Liver (tissue), 9 donors: ENCODE measurements around the gene ABTB2. TPM values are rescaled to one million over a fixed set of nuclear protein-coding genes. Genes with fewer than 3 reads are reported as not detected.

ENCODE experiments used
- DNase-seq: peaks from one replicate; pipeline ENCODE4 v3.0.0-alpha.2; 2017; ENCODE audit warnings: low spot score
- H3K27ac ChIP-seq, 2 donors: one replicate each; pipeline ENCODE4 v1.7.0; 2013; ENCODE audit warnings: inconsistent platforms in 2 of 2, low read length in 2 of 2, control low read depth in 1 of 2, low read depth in 1 of 2, mild to moderate bottlenecking in 1 of 2
- H3K27me3 ChIP-seq, 4 donors: one replicate each; pipeline versions ENCODE4 v1.6.1 to v1.7.0; 2013; ENCODE audit warnings: low read length in 3 of 4, inconsistent platforms in 1 of 4, mild to moderate bottlenecking in 1 of 4, moderate library complexity in 1 of 4; ENCODE audit not compliant: control insufficient read depth in 4 of 4, insufficient read depth in 4 of 4
- H3K36me3 ChIP-seq, 4 donors: one replicate each; pipeline versions ENCODE4 v1.6.1 to v1.7.0; 2013; ENCODE audit warnings: low read length in 3 of 4, mild to moderate bottlenecking in 3 of 4, low read depth in 1 of 4, moderate library complexity in 1 of 4; ENCODE audit not compliant: control insufficient read depth in 4 of 4, insufficient read depth in 3 of 4
- H3K4me1 ChIP-seq, 4 donors: one replicate each; pipeline versions ENCODE4 v1.6.1 to v1.7.0; 2013; ENCODE audit warnings: low read length in 3 of 4, mild to moderate bottlenecking in 3 of 4, moderate library complexity in 1 of 4; ENCODE audit not compliant: control insufficient read depth in 4 of 4, insufficient read depth in 4 of 4
- H3K4me3 ChIP-seq, 3 donors: one replicate each; pipeline versions ENCODE4 v1.6.1 to v1.7.0; 2013; ENCODE audit warnings: low read length in 3 of 3, control low read depth in 1 of 3, low read depth in 1 of 3, mild to moderate bottlenecking in 1 of 3
- H3K9ac ChIP-seq, 2 donors: one replicate each; pipeline ENCODE4 v1.7.0; 2013; ENCODE audit warnings: low read length in 2 of 2, mild to moderate bottlenecking in 2 of 2, moderate library complexity in 2 of 2, control low read depth in 1 of 2, low read depth in 1 of 2
- H3K9me3 ChIP-seq, 4 donors: one replicate each; pipeline versions ENCODE4 v1.6.1 to v1.7.0; 2013; ENCODE audit warnings: low read length in 3 of 4; ENCODE audit not compliant: control insufficient read depth in 4 of 4
- FOXA2 ChIP-seq: IDR thresholded peaks from 2 replicates; pipeline ENCODE4 v1.6.1; 2016; ENCODE audit warnings: antibody characterized with exemption
- GABPA ChIP-seq, 2 donors: IDR thresholded peaks in 1 of 2; conservative IDR thresholded peaks in 1 of 2; 2 replicates each; pipeline ENCODE4 v1.6.1; 2016; ENCODE audit warnings: antibody characterized with exemption in 2 of 2, mild to moderate bottlenecking in 1 of 2, moderate library complexity in 1 of 2
- HNF4A ChIP-seq, 2 donors: conservative IDR thresholded peaks; 2 replicates each; pipeline ENCODE4 v1.6.1; 2016; ENCODE audit warnings: antibody characterized with exemption in 2 of 2, mild to moderate bottlenecking in 2 of 2
- JUND ChIP-seq, 2 donors: IDR thresholded peaks; 2 replicates each; pipeline ENCODE4 v1.6.1; 2016; ENCODE audit warnings: antibody characterized with exemption in 2 of 2
- NR2F2 ChIP-seq: IDR thresholded peaks from 2 replicates; pipeline ENCODE4 v1.6.1; 2016; ENCODE audit warnings: antibody characterized with exemption
- RAD21 ChIP-seq, 2 donors: IDR thresholded peaks; 2 replicates each; pipeline ENCODE4 v1.6.1; 2016; ENCODE audit warnings: antibody characterized with exemption in 2 of 2, mild to moderate bottlenecking in 2 of 2
- RXRA ChIP-seq, 2 donors: IDR thresholded peaks; 2 replicates each; pipeline ENCODE4 v1.6.1; 2017 to 2018; ENCODE audit warnings: antibody characterized with exemption in 2 of 2, mild to moderate bottlenecking in 1 of 2
- WGBS: extraction: QIAGEN DNeasy Blood & Tissue Kit; methylation state at CpG from one replicate; pipeline ENCODE4 v1.1.7; 2013; 5-methylcytosine and 5-hydroxymethylcytosine counted together
- polyA plus RNA-seq, 2 donors: library from polyadenylated mRNA; stranded (reverse) in 1 of 2; unstranded in 1 of 2; fragments of 200-250 nt in 1 of 2; fragments of >200 nt in 1 of 2; fragmentation: Nextera tagmentation in 1 of 2; extraction: Ambion mirVana in 1 of 2; gene quantifications; one replicate each; pipeline versions ENCODE4 v1.2.1 to v1.2.3, GENCODE V29; 2013 to 2015
- total RNA-seq, 2 donors: library from RNA; depleted of rRNA; stranded (reverse); fragments of >200 nt; gene quantifications; one replicate each; pipeline ENCODE4 v1.2.3, GENCODE V29; 2014
- TF ChIP-seq, protein P1 (sequence below): IDR thresholded peaks from 2 replicates; pipeline ENCODE4 v1.6.1; 2016; ENCODE audit warnings: antibody characterized with exemption
- TF ChIP-seq, protein P2 (sequence below): IDR thresholded peaks from 2 replicates; pipeline ENCODE4 v1.6.1; 2016; ENCODE audit warnings: antibody characterized with exemption
- TF ChIP-seq, protein P3 (sequence below): fragments of 150-350 bp; IDR thresholded peaks from 2 replicates; pipeline ENCODE4 v1.5.1; 2017; ENCODE audit warnings: improper control_type of control experiment, low read depth, low read length; ENCODE audit not compliant: missing input control
- TF ChIP-seq, protein P4 (sequence below): IDR thresholded peaks from 2 replicates; pipeline ENCODE4 v1.6.1; 2016; ENCODE audit warnings: antibody characterized with exemption, mild to moderate bottlenecking
- TF ChIP-seq, protein P5 (sequence below): IDR thresholded peaks from 2 replicates; pipeline ENCODE4 v1.6.1; 2016; ENCODE audit warnings: antibody characterized with exemption
- donor health status: healthy.
- donor health status: healthy.
- donor health status: healthy.
- donor health status: healthy.
- donor health status: healthy.

Gene ABTB2
- total and polyA plus RNA-seq, 4 donors = 2.4 to 8.9 (median 6.1) TPM

DNA sequence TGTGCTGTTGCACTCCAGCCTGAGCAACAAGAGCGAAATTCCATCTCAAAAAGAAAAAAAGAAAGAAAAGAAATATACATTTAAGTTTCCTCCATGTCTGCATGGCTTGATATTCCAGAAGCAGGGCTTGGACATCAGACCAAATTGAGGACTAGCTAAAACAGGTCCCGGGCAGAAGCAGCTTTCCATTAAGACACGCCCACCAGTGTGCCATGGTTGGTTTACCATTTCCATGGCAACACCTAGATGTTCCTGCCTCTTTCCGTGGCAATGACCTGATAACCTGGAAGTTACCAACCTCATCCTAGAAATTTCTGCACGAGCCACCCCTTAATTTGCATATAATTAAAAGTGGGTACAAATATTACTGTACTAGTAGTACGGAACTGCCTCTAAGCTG, 141.1 kb downstream of the ABTB2 start (continued):
- TF ChIP-seq, protein P1, sequence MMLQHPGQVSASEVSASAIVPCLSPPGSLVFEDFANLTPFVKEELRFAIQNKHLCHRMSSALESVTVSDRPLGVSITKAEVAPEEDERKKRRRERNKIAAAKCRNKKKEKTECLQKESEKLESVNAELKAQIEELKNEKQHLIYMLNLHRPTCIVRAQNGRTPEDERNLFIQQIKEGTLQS = no peak

DNA sequence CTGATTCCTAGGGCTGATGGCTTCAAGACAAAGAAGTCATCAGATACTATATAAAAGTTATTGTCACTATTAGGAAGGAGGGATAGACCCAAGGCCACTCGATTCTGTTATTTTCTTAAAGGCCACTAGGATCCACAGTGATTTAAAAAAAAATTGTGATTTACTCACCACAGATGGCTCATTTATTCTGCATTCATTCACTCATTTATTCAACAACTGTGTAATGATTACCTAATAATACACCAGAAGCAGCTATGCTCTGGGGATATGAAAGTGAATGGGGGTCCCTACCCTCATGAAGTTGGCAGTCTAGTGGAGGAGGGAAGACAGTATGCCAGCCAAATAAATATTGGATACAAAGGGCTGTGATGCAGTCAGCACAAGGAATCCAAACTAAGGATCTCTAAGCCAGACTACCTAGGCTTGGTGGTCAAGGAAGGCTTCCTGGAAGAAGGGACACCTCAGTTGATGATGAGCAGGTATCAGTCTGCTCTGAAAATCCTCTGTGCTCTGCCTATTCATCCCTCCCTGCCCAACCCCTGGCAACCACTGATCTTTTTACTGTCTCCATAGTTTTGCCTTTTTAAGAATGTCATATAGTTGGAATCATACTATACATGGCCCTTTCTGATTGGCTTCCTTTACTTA, 141.9 kb downstream of the ABTB2 start:
- TF ChIP-seq HNF4A (conservative IDR thresholded peaks at IDR 0.05) = no peak
- no peak for TF ChIP-seq FOXA2
- TF ChIP-seq, protein P2, sequence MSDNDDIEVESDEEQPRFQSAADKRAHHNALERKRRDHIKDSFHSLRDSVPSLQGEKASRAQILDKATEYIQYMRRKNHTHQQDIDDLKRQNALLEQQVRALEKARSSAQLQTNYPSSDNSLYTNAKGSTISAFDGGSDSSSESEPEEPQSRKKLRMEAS = no peak
- no peak for TF ChIP-seq RXRA (IDR thresholded peaks at IDR 0.05)
- no peak for TF ChIP-seq NR2F2
- no peak for TF ChIP-seq RAD21 (IDR thresholded peaks at IDR 0.05)
- TF ChIP-seq, protein P3, sequence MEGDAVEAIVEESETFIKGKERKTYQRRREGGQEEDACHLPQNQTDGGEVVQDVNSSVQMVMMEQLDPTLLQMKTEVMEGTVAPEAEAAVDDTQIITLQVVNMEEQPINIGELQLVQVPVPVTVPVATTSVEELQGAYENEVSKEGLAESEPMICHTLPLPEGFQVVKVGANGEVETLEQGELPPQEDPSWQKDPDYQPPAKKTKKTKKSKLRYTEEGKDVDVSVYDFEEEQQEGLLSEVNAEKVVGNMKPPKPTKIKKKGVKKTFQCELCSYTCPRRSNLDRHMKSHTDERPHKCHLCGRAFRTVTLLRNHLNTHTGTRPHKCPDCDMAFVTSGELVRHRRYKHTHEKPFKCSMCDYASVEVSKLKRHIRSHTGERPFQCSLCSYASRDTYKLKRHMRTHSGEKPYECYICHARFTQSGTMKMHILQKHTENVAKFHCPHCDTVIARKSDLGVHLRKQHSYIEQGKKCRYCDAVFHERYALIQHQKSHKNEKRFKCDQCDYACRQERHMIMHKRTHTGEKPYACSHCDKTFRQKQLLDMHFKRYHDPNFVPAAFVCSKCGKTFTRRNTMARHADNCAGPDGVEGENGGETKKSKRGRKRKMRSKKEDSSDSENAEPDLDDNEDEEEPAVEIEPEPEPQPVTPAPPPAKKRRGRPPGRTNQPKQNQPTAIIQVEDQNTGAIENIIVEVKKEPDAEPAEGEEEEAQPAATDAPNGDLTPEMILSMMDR = no peak
- TF ChIP-seq GABPA (IDR thresholded peaks at IDR 0.05 in 1 of 2, conservative IDR thresholded peaks at IDR 0.05 in 1 of 2) = no peak
- TF ChIP-seq, protein P4, sequence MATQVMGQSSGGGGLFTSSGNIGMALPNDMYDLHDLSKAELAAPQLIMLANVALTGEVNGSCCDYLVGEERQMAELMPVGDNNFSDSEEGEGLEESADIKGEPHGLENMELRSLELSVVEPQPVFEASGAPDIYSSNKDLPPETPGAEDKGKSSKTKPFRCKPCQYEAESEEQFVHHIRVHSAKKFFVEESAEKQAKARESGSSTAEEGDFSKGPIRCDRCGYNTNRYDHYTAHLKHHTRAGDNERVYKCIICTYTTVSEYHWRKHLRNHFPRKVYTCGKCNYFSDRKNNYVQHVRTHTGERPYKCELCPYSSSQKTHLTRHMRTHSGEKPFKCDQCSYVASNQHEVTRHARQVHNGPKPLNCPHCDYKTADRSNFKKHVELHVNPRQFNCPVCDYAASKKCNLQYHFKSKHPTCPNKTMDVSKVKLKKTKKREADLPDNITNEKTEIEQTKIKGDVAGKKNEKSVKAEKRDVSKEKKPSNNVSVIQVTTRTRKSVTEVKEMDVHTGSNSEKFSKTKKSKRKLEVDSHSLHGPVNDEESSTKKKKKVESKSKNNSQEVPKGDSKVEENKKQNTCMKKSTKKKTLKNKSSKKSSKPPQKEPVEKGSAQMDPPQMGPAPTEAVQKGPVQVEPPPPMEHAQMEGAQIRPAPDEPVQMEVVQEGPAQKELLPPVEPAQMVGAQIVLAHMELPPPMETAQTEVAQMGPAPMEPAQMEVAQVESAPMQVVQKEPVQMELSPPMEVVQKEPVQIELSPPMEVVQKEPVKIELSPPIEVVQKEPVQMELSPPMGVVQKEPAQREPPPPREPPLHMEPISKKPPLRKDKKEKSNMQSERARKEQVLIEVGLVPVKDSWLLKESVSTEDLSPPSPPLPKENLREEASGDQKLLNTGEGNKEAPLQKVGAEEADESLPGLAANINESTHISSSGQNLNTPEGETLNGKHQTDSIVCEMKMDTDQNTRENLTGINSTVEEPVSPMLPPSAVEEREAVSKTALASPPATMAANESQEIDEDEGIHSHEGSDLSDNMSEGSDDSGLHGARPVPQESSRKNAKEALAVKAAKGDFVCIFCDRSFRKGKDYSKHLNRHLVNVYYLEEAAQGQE = no peak
- TF ChIP-seq JUND (IDR thresholded peaks at IDR 0.05) = no peak
- TF ChIP-seq, protein P1 = no peak
- TF ChIP-seq, protein P5, sequence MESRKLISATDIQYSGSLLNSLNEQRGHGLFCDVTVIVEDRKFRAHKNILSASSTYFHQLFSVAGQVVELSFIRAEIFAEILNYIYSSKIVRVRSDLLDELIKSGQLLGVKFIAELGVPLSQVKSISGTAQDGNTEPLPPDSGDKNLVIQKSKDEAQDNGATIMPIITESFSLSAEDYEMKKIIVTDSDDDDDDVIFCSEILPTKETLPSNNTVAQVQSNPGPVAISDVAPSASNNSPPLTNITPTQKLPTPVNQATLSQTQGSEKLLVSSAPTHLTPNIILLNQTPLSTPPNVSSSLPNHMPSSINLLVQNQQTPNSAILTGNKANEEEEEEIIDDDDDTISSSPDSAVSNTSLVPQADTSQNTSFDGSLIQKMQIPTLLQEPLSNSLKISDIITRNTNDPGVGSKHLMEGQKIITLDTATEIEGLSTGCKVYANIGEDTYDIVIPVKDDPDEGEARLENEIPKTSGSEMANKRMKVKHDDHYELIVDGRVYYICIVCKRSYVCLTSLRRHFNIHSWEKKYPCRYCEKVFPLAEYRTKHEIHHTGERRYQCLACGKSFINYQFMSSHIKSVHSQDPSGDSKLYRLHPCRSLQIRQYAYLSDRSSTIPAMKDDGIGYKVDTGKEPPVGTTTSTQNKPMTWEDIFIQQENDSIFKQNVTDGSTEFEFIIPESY = no peak
- H3K9ac ChIP-seq = no peak overlapping the region
- H3K27me3 ChIP-seq = no peaks in the 10 kb centered on the region
- WGBS = 96% methylated on average over 1 of the region's 1 CpG
- H3K9me3 ChIP-seq = no peaks in the 10 kb centered on the region
- no peak for DNase-seq
- no peak overlapping the region for H3K4me3 ChIP-seq
- no peak overlapping the region for H3K27ac ChIP-seq
- H3K4me1 ChIP-seq = peaks cover 0 to 15% (median 9%) of the 10 kb centered on the region in 4 donors
- no peaks in the 10 kb centered on the region for H3K36me3 ChIP-seq
